GM12875 (cell line): Measurements from ENCODE around the gene C15orf39.

Experiments used
- H3K4me3 ChIP-seq: one replicate; pipeline ENCODE4 v1.5.1; 2011; ENCODE audit warnings: low read depth, low read length, control low read depth
- CTCF ChIP-seq: IDR thresholded peaks from 2 replicates; pipeline ENCODE4 v1.5.1; 2011; ENCODE audit warnings: low read depth, mild to moderate bottlenecking, control low read depth, inconsistent platforms, low read length, moderate library complexity, borderline replicate concordance; ENCODE audit not compliant: insufficient read depth

Gene C15orf39

GRCh38 chr15:75193272-75193671, 8.4 kb upstream of the C15orf39 start:
- no peak overlapping the region for H3K4me3 ChIP-seq
- no peak for TF ChIP-seq CTCF

- no peak for TF ChIP-seq CTCF
- H3K4me3 ChIP-seq = no peak overlapping the region
Measured at GRCh38 chr15:75193976-75194375, 7.7 kb upstream of the C15orf39 start.

GRCh38 chr15:75194397-75194796, 7.3 kb upstream of the C15orf39 start:
- H3K4me3 ChIP-seq = no peak overlapping the region
- no peak for TF ChIP-seq CTCF

GRCh38 chr15:75195122-75195765, 6.4 kb upstream of the C15orf39 start:
- TF ChIP-seq CTCF = no peak
- no peak overlapping the region for H3K4me3 ChIP-seq

GRCh38 chr15:75195766-75196241, 5.9 kb upstream of the C15orf39 start:
- no peak for TF ChIP-seq CTCF
- H3K4me3 ChIP-seq = no peak overlapping the region

- TF ChIP-seq CTCF = no peak
- no peak overlapping the region for H3K4me3 ChIP-seq
Measured at GRCh38 chr15:75197062-75197630, 4.5 kb upstream of the C15orf39 start.
